IMR-90 (cell line): ENCODE data around the gene PRLR. TPM values are rescaled to one million over a fixed set of nuclear protein-coding genes. Genes with fewer than 3 reads are reported as not detected.

ENCODE experiments used
- ATAC-seq: fragments of 200-7000 bp; cut with Tn5 transposase; 2 replicates; pipeline ENCODE4 v1.9.1; 2020; ENCODE audit warnings: low read depth, mild to moderate bottlenecking, moderate library complexity
- BruUV-seq: library from RNA; stranded (reverse); fragments of 400-500 nt; replicated peaks from 2 replicates; lab custom pipeline; 2021; lab: Mats Ljungman, UMichigan
- CTCF ChIA-PET: fragments of 300-600 bp; formaldehyde crosslinking; extraction: SDS; loops from one replicate; lab custom pipeline; 2021; ENCODE audit warnings: antibody characterized with exemption; lab: Yijun Ruan, JAX
- POLR2A ChIA-PET: fragments of 300-600 bp; sonication (Branson Sonifier 250); formaldehyde crosslinking; loops from one replicate; lab custom pipeline; 2022; ENCODE audit warnings: antibody characterized with exemption; ENCODE audit not compliant: unreplicated experiment; lab: Charles Lee
- DNase-seq: peaks from one replicate; pipeline ENCODE4 v3.0.0; 2013
- H2AFZ ChIP-seq: replicated peaks from 2 replicates; pipeline ENCODE3; 2013; ENCODE audit warnings: low read length, mild to moderate bottlenecking; ENCODE audit not compliant: poor library complexity
- H2AK5ac ChIP-seq: 2 replicates; pipeline ENCODE4 v1.6.1; 2013; ENCODE audit warnings: low read depth, low read length, inconsistent platforms
- H2AK9ac ChIP-seq: replicated peaks from 2 replicates; pipeline ENCODE3; 2013; ENCODE audit warnings: mild to moderate bottlenecking, low read depth, low read length, moderate library complexity; ENCODE audit not compliant: poor library complexity
- H2BK120ac ChIP-seq: 2 replicates; pipeline ENCODE4 v1.6.1; 2013; ENCODE audit warnings: low read depth, low read length, inconsistent platforms
- H2BK15ac ChIP-seq: 3 replicates; pipeline ENCODE4 v1.6.1; 2013; ENCODE audit warnings: low read depth, low read length, inconsistent platforms
- H2BK20ac ChIP-seq: 2 replicates; pipeline ENCODE4 v1.6.1; 2013; ENCODE audit warnings: low read depth, mild to moderate bottlenecking, inconsistent platforms, low read length, moderate library complexity
- H2BK5ac ChIP-seq: 2 replicates; pipeline ENCODE4 v1.6.1; 2013; ENCODE audit warnings: mild to moderate bottlenecking, low read depth, low read length, inconsistent platforms; ENCODE audit not compliant: poor library complexity, severe bottlenecking
- H3K14ac ChIP-seq: replicated peaks from 2 replicates; pipeline ENCODE4 v1.6.1; 2013; ENCODE audit warnings: low read depth, low read length, inconsistent platforms
- H3K18ac ChIP-seq: 2 replicates; pipeline ENCODE4 v1.6.1; 2013; ENCODE audit warnings: low read depth, low read length, control low read depth
- H3K23ac ChIP-seq: 2 replicates; pipeline ENCODE4 v1.6.1; 2013; ENCODE audit warnings: low read depth, low read length, inconsistent platforms
- H3K27ac ChIP-seq: 2 replicates; pipeline ENCODE4 v1.5.1; 2013; ENCODE audit warnings: mild to moderate bottlenecking, control low read depth, low read length; ENCODE audit not compliant: insufficient read depth
- H3K27me3 ChIP-seq: 2 replicates; pipeline ENCODE4 v1.6.1; 2013; ENCODE audit warnings: low read length; ENCODE audit not compliant: control insufficient read depth, insufficient read depth
- H3K36me3 ChIP-seq: 2 replicates; pipeline ENCODE4 v1.6.1; 2013; ENCODE audit warnings: low read length, mixed read lengths; ENCODE audit not compliant: control insufficient read depth, insufficient read depth
- H3K4ac ChIP-seq: 2 replicates; pipeline ENCODE4 v1.6.1; 2013; ENCODE audit warnings: low read depth, low read length, inconsistent platforms
- H3K4me1 ChIP-seq: 2 replicates; pipeline ENCODE4 v1.6.1; 2013; ENCODE audit warnings: low read length, mixed read lengths; ENCODE audit not compliant: control insufficient read depth, insufficient read depth
- H3K4me2 ChIP-seq: 2 replicates; pipeline ENCODE4 v1.6.1; 2013; ENCODE audit warnings: low read depth, mild to moderate bottlenecking, control low read depth, low read length, moderate library complexity
- H3K4me3 ChIP-seq: 2 replicates; pipeline ENCODE4 v1.5.1; 2013; ENCODE audit warnings: low read depth, mild to moderate bottlenecking, control low read depth, low read length, moderate library complexity; ENCODE audit not compliant: insufficient read depth
- H3K56ac ChIP-seq: 2 replicates; pipeline ENCODE4 v1.6.1; 2013; ENCODE audit warnings: low read length, inconsistent platforms; ENCODE audit not compliant: insufficient read depth; ENCODE audit errors: extremely low read depth
- H3K79me1 ChIP-seq, 2 experiments: 2 replicates each; pipeline ENCODE4 v1.6.1; 2013; ENCODE audit warnings: low read length in 2 of 2, inconsistent platforms in 1 of 2, low read depth in 1 of 2
- H3K9ac ChIP-seq: 2 replicates; pipeline ENCODE4 v1.6.1; 2013; ENCODE audit warnings: low read depth, low read length, control low read depth
- H3K9me1 ChIP-seq: 2 replicates; pipeline ENCODE4 v1.6.1; 2013; ENCODE audit warnings: low read length, inconsistent platforms; ENCODE audit not compliant: insufficient read depth
- H3K9me3 ChIP-seq: 2 replicates; pipeline ENCODE4 v1.6.1; 2013; ENCODE audit warnings: low read length; ENCODE audit not compliant: control insufficient read depth, insufficient read depth
- H4K20me1 ChIP-seq: 2 replicates; pipeline ENCODE4 v1.6.1; 2013; ENCODE audit warnings: low read length, inconsistent platforms; ENCODE audit not compliant: insufficient read depth
- H4K5ac ChIP-seq: 2 replicates; pipeline ENCODE4 v1.6.1; 2013; ENCODE audit warnings: mild to moderate bottlenecking, low read depth, low read length, control low read depth
- H4K8ac ChIP-seq, 2 experiments: 2 replicates each; pipeline ENCODE4 v1.6.1; 2013; ENCODE audit warnings: low read depth in 2 of 2, low read length in 2 of 2, control low read depth in 1 of 2, inconsistent platforms in 1 of 2
- H4K91ac ChIP-seq: 2 replicates; pipeline ENCODE4 v1.6.1; 2013; ENCODE audit warnings: low read depth, low read length, inconsistent platforms; ENCODE audit not compliant: insufficient read depth
- BHLHE40 ChIP-seq: fragments of 150-350 bp; IDR thresholded peaks from 2 replicates; pipeline ENCODE4 v1.6.1; 2016; ENCODE audit warnings: mild to moderate bottlenecking, low read depth, low read length
- CEBPB ChIP-seq: IDR thresholded peaks from 2 replicates; pipeline ENCODE4 v1.6.1; 2012; ENCODE audit warnings: low read depth, low read length, improper control_type of control experiment
- CHD1 ChIP-seq: IDR thresholded peaks from 2 replicates; pipeline ENCODE4 v1.6.1; 2012; ENCODE audit warnings: low read depth, low read length, improper control_type of control experiment
- FOS ChIP-seq: fragments of 150-350 bp; IDR thresholded peaks from 2 replicates; pipeline ENCODE4 v1.6.1; 2016; ENCODE audit warnings: low read depth, low read length
- MAFK ChIP-seq: IDR thresholded peaks from 2 replicates; pipeline ENCODE4 v1.6.1; 2012; ENCODE audit warnings: low read depth, low read length, improper control_type of control experiment
- NFE2L2 ChIP-seq: fragments of 150-350 bp; IDR thresholded peaks from 2 replicates; pipeline ENCODE4 v1.6.1; 2016; ENCODE audit warnings: low read depth, mild to moderate bottlenecking, low read length
- RCOR1 ChIP-seq: IDR thresholded peaks from 2 replicates; pipeline ENCODE4 v1.6.1; 2012; ENCODE audit warnings: mild to moderate bottlenecking, low read length, improper control_type of control experiment; ENCODE audit not compliant: insufficient replicate concordance
- RFX5 ChIP-seq: IDR thresholded peaks from 2 replicates; pipeline ENCODE4 v1.8.0; 2012; ENCODE audit warnings: low read depth, mild to moderate bottlenecking, low read length, moderate library complexity
- dilution Hi-C: fragments of 300-500 bp; cut with HindIII; formaldehyde crosslinking; loops from one replicate; pipeline ENCODE4 v1.14.3; 2018; ENCODE audit warnings: low sequenced_read_pairs; ENCODE audit not compliant: unreplicated experiment
- in situ Hi-C: fragments of 300-500 bp; cut with MboI; formaldehyde crosslinking; loops from 3 replicates; pipeline ENCODE4 v1.14.3; 2019; ENCODE audit warnings: low sequenced_read_pairs, inconsistent platforms, mixed read lengths
- intact Hi-C: fragments of 100-400 bp; cut with micrococcal nuclease; formaldehyde crosslinking; loops from 2 replicates; pipeline ENCODE4 v1.10.0; 2022
- polyA plus RNA-seq, 3 experiments: library from polyadenylated mRNA; depleted of rRNA; stranded (reverse); fragments of >200 nt; gene quantifications; 2 replicates each; pipeline ENCODE4 v1.2.3, GENCODE V29; 2012; ENCODE audit warnings: low replicate concordance in 1 of 3
- total RNA-seq: library from RNA; depleted of rRNA; stranded (reverse); fragments of >200 nt; gene quantifications from 2 replicates; pipeline ENCODE4 v1.2.3, GENCODE V29; 2012
- TF ChIP-seq, protein P1 (sequence below): fragments of 150-350 bp; IDR thresholded peaks from 2 replicates; pipeline ENCODE4 v1.6.1; 2016; ENCODE audit warnings: low read depth, mild to moderate bottlenecking, low read length, moderate library complexity, borderline replicate concordance
- TF ChIP-seq, protein P2 (sequence below): conservative IDR thresholded peaks from 2 replicates; pipeline ENCODE4 v1.5.1; 2012; ENCODE audit warnings: mild to moderate bottlenecking, low read depth, low read length, improper control_type of control experiment

Gene PRLR
- total and polyA plus RNA-seq, 2 of the 4 experiments (the other 2 are of a cell fraction), result 0.24 to 0.54 TPM

DNA sequence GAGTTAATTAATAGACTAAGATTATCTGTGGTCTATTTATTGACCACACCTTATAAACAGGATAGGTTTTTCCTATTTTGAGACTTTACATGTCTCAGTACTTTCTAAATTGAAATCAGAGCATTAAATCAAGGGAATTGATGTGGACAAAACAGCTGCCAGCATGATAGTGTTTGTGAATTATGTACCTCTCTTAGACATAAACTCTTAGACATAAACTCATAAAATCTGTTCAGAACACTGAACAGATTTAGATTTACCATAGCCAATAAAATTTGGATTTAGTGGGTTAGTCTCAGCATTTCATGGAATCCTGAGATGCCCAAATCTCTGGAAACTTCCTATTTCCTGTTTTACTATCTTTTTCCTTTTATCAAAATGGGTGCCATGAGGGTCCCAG, 171.0 kb downstream of the PRLR start:
- CTCF ChIA-PET, result no interaction called here
- Histone ChIP-seq H3K27ac (no peak overlapping the region), H3K4me2 (no peak overlapping the region), H4K5ac (no peak overlapping the region), H4K8ac (no peak overlapping the region), H4K91ac (no peak overlapping the region), H4K20me1 (no peaks in the 10 kb centered on the region), H2BK15ac (no peak overlapping the region), H2BK20ac (no peak overlapping the region), H3K4me1 (0 out of 2 replicates have a peak, but pooled peaks cover 5% of the 10 kb centered on the region), H3K36me3 (no peaks in the 10 kb centered on the region), H2AFZ (no peak overlapping the region), H3K14ac (no peak overlapping the region), H3K18ac (no peak overlapping the region), H3K23ac (no peak overlapping the region), H2AK5ac (no peak overlapping the region), H3K56ac (no peak overlapping the region), H3K4me3 (no peak overlapping the region), H3K79me1 (no peaks in the 10 kb centered on the region), H3K9ac (no peak overlapping the region), H2AK9ac (no peak overlapping the region), H3K27me3 (no peaks in the 10 kb centered on the region; the same call in 1 of the 2 replicates), H3K9me3 (no peaks in the 10 kb centered on the region), H2BK5ac (no peak overlapping the region), H3K9me1 (no peaks in the 10 kb centered on the region), H3K4ac (no peak overlapping the region), H2BK120ac (no peak overlapping the region)
- dilution Hi-C loops, result no loop called here
- in situ Hi-C loops, result no loop called here
- POLR2A ChIA-PET, result no interaction called here
- DNase-seq, result no peak
- intact Hi-C loops, result no loop called here
- TF ChIP-seq, protein P1, sequence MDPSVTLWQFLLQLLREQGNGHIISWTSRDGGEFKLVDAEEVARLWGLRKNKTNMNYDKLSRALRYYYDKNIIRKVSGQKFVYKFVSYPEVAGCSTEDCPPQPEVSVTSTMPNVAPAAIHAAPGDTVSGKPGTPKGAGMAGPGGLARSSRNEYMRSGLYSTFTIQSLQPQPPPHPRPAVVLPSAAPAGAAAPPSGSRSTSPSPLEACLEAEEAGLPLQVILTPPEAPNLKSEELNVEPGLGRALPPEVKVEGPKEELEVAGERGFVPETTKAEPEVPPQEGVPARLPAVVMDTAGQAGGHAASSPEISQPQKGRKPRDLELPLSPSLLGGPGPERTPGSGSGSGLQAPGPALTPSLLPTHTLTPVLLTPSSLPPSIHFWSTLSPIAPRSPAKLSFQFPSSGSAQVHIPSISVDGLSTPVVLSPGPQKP, result no peak
- TF ChIP-seq BHLHE40 (no peak), CEBPB (no peak), RFX5 (no peak), RCOR1 (no peak), FOS (no peak), MAFK (no peak), CHD1 (no peak), NFE2L2 (no peak)
- TF ChIP-seq, protein P2, sequence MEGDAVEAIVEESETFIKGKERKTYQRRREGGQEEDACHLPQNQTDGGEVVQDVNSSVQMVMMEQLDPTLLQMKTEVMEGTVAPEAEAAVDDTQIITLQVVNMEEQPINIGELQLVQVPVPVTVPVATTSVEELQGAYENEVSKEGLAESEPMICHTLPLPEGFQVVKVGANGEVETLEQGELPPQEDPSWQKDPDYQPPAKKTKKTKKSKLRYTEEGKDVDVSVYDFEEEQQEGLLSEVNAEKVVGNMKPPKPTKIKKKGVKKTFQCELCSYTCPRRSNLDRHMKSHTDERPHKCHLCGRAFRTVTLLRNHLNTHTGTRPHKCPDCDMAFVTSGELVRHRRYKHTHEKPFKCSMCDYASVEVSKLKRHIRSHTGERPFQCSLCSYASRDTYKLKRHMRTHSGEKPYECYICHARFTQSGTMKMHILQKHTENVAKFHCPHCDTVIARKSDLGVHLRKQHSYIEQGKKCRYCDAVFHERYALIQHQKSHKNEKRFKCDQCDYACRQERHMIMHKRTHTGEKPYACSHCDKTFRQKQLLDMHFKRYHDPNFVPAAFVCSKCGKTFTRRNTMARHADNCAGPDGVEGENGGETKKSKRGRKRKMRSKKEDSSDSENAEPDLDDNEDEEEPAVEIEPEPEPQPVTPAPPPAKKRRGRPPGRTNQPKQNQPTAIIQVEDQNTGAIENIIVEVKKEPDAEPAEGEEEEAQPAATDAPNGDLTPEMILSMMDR, result no peak
- no peak for ATAC-seq
- BruUV-seq, result no TSS peak
